ENCODE measurements around the gene C1QL4.

- TF ChIP-seq CTCF (IDR thresholded peaks at IDR 0.05): no peak
- TF ChIP-seq ELK1 (IDR thresholded peaks at IDR 0.05; ENCODE audit: low read depth, low read length): no peak
- TF ChIP-seq MAZ (IDR thresholded peaks at IDR 0.05; ENCODE audit: borderline replicate concordance, low read depth, low read length): no peak
- no peak for TF ChIP-seq POLR2A (IDR thresholded peaks at IDR 0.05; ENCODE audit: low read length)
- no peak for TF ChIP-seq EP300 (IDR thresholded peaks at IDR 0.05)
- TF ChIP-seq RAD21 (conservative IDR thresholded peaks at IDR 0.05 in 1 of 2, IDR thresholded peaks at IDR 0.05 in 1 of 2): no peak
These were observed 9.6 kb downstream of the C1QL4 start for GRCh38 chr12:49327368-49327767.
